Measurements from ENCODE around the gene PMFBP1. TPM values are rescaled to one million over a fixed set of nuclear protein-coding genes. Genes with fewer than 3 reads are reported as not detected.

PMFBP1 gene
- total RNA-seq, 2 experiments from 2014 or later, result 2.0 to 3.1 TPM

DNA sequence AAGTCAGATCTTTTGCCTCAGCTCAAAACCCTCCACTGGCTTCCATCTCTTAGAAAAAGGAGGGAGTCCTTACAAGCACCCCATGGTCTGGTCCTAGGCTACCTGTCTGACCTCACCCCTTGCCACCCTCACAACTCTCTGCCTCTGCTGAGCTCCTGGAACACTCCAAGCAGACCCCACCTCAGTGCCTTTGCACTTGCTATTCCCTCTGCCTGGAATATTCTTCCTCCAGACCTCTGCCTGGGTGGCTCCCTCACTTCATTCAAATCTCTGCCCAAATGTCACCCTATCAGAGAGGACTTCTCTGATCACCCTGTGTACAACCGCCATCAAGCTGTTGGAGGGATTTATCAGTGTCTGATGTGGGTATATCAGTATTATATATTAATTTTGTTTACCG, 37.4 kb downstream of the PMFBP1 start:
- H2AFZ ChIP-seq (ENCODE audit: low read length), result no peak overlapping the region
- no peaks in the 10 kb centered on the region for H3K9me2 ChIP-seq (ENCODE audit: insufficient read depth, low read length)
- no peak overlapping the region for H3K27ac ChIP-seq (ENCODE audit: low read depth, low read length, poor library complexity, severe bottlenecking)
- no peak overlapping the region for H3K4me2 ChIP-seq (ENCODE audit: low read length)
- POLR2A ChIA-PET, result interaction anchor here (0.6 kb wide), 1 partner anchor 54 kb away, joined by 3 read pairs; no protein-coding TSS in a partner anchor
- H3K79me2 ChIP-seq (ENCODE audit: insufficient read depth, low read depth, low read length), result no peaks in the 10 kb centered on the region
- H3K9me3 ChIP-seq (ENCODE audit: low read length), result no peaks in the 10 kb centered on the region
- intact Hi-C loops (cut with micrococcal nuclease; ENCODE audit: unreplicated experiment), result no loop called here
- TF ChIP-seq, protein P1, sequence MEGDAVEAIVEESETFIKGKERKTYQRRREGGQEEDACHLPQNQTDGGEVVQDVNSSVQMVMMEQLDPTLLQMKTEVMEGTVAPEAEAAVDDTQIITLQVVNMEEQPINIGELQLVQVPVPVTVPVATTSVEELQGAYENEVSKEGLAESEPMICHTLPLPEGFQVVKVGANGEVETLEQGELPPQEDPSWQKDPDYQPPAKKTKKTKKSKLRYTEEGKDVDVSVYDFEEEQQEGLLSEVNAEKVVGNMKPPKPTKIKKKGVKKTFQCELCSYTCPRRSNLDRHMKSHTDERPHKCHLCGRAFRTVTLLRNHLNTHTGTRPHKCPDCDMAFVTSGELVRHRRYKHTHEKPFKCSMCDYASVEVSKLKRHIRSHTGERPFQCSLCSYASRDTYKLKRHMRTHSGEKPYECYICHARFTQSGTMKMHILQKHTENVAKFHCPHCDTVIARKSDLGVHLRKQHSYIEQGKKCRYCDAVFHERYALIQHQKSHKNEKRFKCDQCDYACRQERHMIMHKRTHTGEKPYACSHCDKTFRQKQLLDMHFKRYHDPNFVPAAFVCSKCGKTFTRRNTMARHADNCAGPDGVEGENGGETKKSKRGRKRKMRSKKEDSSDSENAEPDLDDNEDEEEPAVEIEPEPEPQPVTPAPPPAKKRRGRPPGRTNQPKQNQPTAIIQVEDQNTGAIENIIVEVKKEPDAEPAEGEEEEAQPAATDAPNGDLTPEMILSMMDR (conservative IDR thresholded peaks at IDR 0.05; ENCODE audit: low read length), result no peak
- TF ChIP-seq EZH2phosphoT487 (IDR thresholded peaks at IDR 0.05; ENCODE audit: borderline replicate concordance, low read depth, low read length), result no peak
- H3K4me1 ChIP-seq (ENCODE audit: insufficient read depth, low read length, poor library complexity, severe bottlenecking), result no peaks in the 10 kb centered on the region
- no peaks in the 10 kb centered on the region for H4K20me1 ChIP-seq (ENCODE audit: insufficient read depth, low read length)
- no TSS peak for BruUV-seq (replicated peaks)
- no peak for DNase-seq (ENCODE audit: low spot score)
- H3K4me3 ChIP-seq (ENCODE audit: low read depth, low read length, poor library complexity, severe bottlenecking), result no peak overlapping the region
- no peaks in the 10 kb centered on the region for H3K36me3 ChIP-seq (ENCODE audit: insufficient read depth, low read length)
- CTCF ChIA-PET (ENCODE audit: unreplicated experiment), result interaction anchor here (1.1 kb wide), 1 partner anchor 8 kb away, joined by 3 read pairs; no protein-coding TSS in a partner anchor

GRCh38 chr16:72132726-72133125, 39.2 kb downstream of the PMFBP1 start:
- no TSS peak for BruUV-seq (replicated peaks)

GRCh38 chr16:72131036-72131435, 40.9 kb downstream of the PMFBP1 start:
- ChIA-PET POLR2A (no interaction called here), CTCF (ENCODE audit: unreplicated experiment) (no interaction called here)
- Histone ChIP-seq H2AFZ (ENCODE audit: low read length) (no peak overlapping the region), H3K36me3 (ENCODE audit: insufficient read depth, low read length) (no peaks in the 10 kb centered on the region), H3K4me3 (ENCODE audit: low read depth, low read length, poor library complexity, severe bottlenecking) (no peak overlapping the region), H4K20me1 (ENCODE audit: insufficient read depth, low read length) (no peaks in the 10 kb centered on the region), H3K9me2 (ENCODE audit: insufficient read depth, low read length) (no peaks in the 10 kb centered on the region), H3K4me2 (ENCODE audit: low read length) (no peak overlapping the region), H3K27ac (ENCODE audit: low read depth, low read length, poor library complexity, severe bottlenecking) (no peak overlapping the region), H3K9me3 (ENCODE audit: low read length) (no peaks in the 10 kb centered on the region), H3K79me2 (ENCODE audit: insufficient read depth, low read depth, low read length) (no peaks in the 10 kb centered on the region), H3K4me1 (ENCODE audit: insufficient read depth, low read length, poor library complexity, severe bottlenecking) (no peaks in the 10 kb centered on the region)
- DNase-seq (ENCODE audit: low spot score), result no peak
- no TSS peak for BruUV-seq (replicated peaks)
- TF ChIP-seq EZH2phosphoT487 (IDR thresholded peaks at IDR 0.05; ENCODE audit: borderline replicate concordance, low read depth, low read length), result no peak
- TF ChIP-seq, protein P1 (conservative IDR thresholded peaks at IDR 0.05; ENCODE audit: low read length), result no peak
- intact Hi-C loops (cut with micrococcal nuclease; ENCODE audit: unreplicated experiment), result no loop called here

More at GRCh38 chr16:72132726-72133125, 39.2 kb downstream of the PMFBP1 start:
- Histone ChIP-seq H3K4me1 (ENCODE audit: insufficient read depth, low read length, poor library complexity, severe bottlenecking) (no peaks in the 10 kb centered on the region), H2AFZ (ENCODE audit: low read length) (no peak overlapping the region), H3K79me2 (ENCODE audit: insufficient read depth, low read depth, low read length) (no peaks in the 10 kb centered on the region), H3K4me3 (ENCODE audit: low read depth, low read length, poor library complexity, severe bottlenecking) (no peak overlapping the region), H3K9me2 (ENCODE audit: insufficient read depth, low read length) (no peaks in the 10 kb centered on the region), H3K9me3 (ENCODE audit: low read length) (no peaks in the 10 kb centered on the region), H3K27ac (ENCODE audit: low read depth, low read length, poor library complexity, severe bottlenecking) (no peak overlapping the region), H3K4me2 (ENCODE audit: low read length) (no peak overlapping the region), H3K36me3 (ENCODE audit: insufficient read depth, low read length) (no peaks in the 10 kb centered on the region), H4K20me1 (ENCODE audit: insufficient read depth, low read length) (no peaks in the 10 kb centered on the region)
- ChIA-PET CTCF (ENCODE audit: unreplicated experiment) (no interaction called here), POLR2A (interaction anchor here (0.6 kb wide), 1 partner anchor 178 kb away, joined by 3 read pairs; no protein-coding TSS in a partner anchor)
- no peak for DNase-seq (ENCODE audit: low spot score)
- TF ChIP-seq, protein P1 (conservative IDR thresholded peaks at IDR 0.05; ENCODE audit: low read length), result no peak
- TF ChIP-seq EZH2phosphoT487 (IDR thresholded peaks at IDR 0.05; ENCODE audit: borderline replicate concordance, low read depth, low read length), result no peak
- intact Hi-C loops (cut with micrococcal nuclease; ENCODE audit: unreplicated experiment), result no loop called here

Measured in OCI-LY7 (cell line).